Thoracic aorta (tissue), 2 donors: ENCODE results near the gene TP63. TPM values are rescaled to one million over a fixed set of nuclear protein-coding genes. Genes with fewer than 3 reads are reported as not detected.

Source experiments
- ATAC-seq: fragments of 150-250 bp; one replicate; pipeline ENCODE4 v1.8.0; 2017; ENCODE audit warnings: low read depth; ENCODE audit not compliant: insufficient number of reproducible peaks, low FRiP score
- DNase-seq: peaks from one replicate; pipeline ENCODE4 v3.0.0-alpha.2; 2020; ENCODE audit warnings: low spot score
- H3K27ac ChIP-seq, 2 donors: fragments of 200-600 bp; sonication (generic); 1 replicate in 1 of 2; 2 replicates in 1 of 2; pipeline ENCODE4 v1.5.1; 2016; ENCODE audit warnings: mild to moderate bottlenecking in 2 of 2, moderate library complexity in 2 of 2
- H3K27me3 ChIP-seq: fragments of 200-600 bp; sonication (generic); replicated peaks from 2 replicates; pipeline ENCODE4 v1.6.0; 2016; ENCODE audit warnings: mild to moderate bottlenecking; ENCODE audit not compliant: insufficient read depth
- H3K36me3 ChIP-seq: fragments of 200-600 bp; sonication (generic); one replicate; pipeline ENCODE4 v1.5.1; 2016
- H3K4me1 ChIP-seq, 2 donors: fragments of 200-600 bp; sonication (generic); 1 replicate in 1 of 2; 2 replicates in 1 of 2; pipeline versions ENCODE4 v1.5.1 to v1.6.0; 2016; ENCODE audit warnings: low read depth in 2 of 2, mild to moderate bottlenecking in 1 of 2; ENCODE audit not compliant: control insufficient read depth in 1 of 2
- H3K4me3 ChIP-seq: fragments of 200-600 bp; sonication (generic); 2 replicates; pipeline ENCODE4 v1.5.1; 2016; ENCODE audit warnings: mild to moderate bottlenecking
- H3K9me3 ChIP-seq: fragments of 200-600 bp; sonication (generic); 2 replicates; pipeline ENCODE4 v1.5.1; 2016
- total RNA-seq, 2 donors: library from RNA; depleted of rRNA; stranded (reverse); fragments of >200 nt; gene quantifications; one replicate each; pipeline versions ENCODE4 v1.1.0 to v1.2.3, GENCODE V29; 2016
- TF ChIP-seq, protein P1 (sequence below): fragments of 200-600 bp; sonication (generic); IDR thresholded peaks from one replicate; pipeline ENCODE4 v1.5.1; 2019; ENCODE audit warnings: antibody characterized with exemption

Gene TP63
- total RNA-seq, 2 donors from 2014 or later = 0.14 to 0.42 TPM

GRCh38 chr3:189688262-189688661 lies 57.1 kb downstream of the TP63 start:
- no peak overlapping the region for H3K4me3 ChIP-seq
- no peaks in the 10 kb centered on the region for H3K27me3 ChIP-seq
- H3K9me3 ChIP-seq = no peaks in the 10 kb centered on the region
- no peak overlapping the region for H3K27ac ChIP-seq
- ATAC-seq = no peak
- TF ChIP-seq, protein P1, sequence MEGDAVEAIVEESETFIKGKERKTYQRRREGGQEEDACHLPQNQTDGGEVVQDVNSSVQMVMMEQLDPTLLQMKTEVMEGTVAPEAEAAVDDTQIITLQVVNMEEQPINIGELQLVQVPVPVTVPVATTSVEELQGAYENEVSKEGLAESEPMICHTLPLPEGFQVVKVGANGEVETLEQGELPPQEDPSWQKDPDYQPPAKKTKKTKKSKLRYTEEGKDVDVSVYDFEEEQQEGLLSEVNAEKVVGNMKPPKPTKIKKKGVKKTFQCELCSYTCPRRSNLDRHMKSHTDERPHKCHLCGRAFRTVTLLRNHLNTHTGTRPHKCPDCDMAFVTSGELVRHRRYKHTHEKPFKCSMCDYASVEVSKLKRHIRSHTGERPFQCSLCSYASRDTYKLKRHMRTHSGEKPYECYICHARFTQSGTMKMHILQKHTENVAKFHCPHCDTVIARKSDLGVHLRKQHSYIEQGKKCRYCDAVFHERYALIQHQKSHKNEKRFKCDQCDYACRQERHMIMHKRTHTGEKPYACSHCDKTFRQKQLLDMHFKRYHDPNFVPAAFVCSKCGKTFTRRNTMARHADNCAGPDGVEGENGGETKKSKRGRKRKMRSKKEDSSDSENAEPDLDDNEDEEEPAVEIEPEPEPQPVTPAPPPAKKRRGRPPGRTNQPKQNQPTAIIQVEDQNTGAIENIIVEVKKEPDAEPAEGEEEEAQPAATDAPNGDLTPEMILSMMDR = no peak
- no peaks in the 10 kb centered on the region for H3K36me3 ChIP-seq
- H3K4me1 ChIP-seq = no peaks in the 10 kb centered on the region
- no peak for DNase-seq

DNA sequence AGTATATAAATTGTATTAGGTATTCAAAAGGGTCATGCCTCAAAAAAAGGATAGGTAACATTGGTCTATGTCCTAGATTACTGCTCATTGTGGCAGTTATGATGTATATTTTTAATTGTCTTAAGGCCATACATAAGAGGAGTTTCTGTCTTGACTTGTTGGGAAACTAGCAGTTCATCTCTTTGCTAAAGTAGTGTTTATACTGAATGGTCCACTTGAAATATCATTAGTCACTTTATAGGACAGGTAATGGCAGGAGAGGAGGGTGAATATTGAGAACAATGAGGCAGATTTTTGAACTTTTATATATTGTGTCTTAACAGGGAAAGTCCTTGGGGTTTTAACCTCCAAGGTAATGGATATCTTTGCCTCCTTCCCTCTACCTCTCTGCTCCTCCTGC lies 58.4 kb downstream of the TP63 start:
- H3K36me3 ChIP-seq = no peaks in the 10 kb centered on the region
- no peaks in the 10 kb centered on the region for H3K9me3 ChIP-seq
- TF ChIP-seq, protein P1 = no peak
- H3K27ac ChIP-seq = no peak overlapping the region
- no peaks in the 10 kb centered on the region for H3K27me3 ChIP-seq
- H3K4me3 ChIP-seq = no peak overlapping the region
- no peak for DNase-seq
- no peak for ATAC-seq
- H3K4me1 ChIP-seq = no peaks in the 10 kb centered on the region

GRCh38 chr3:189690237-189690636 lies 59.0 kb downstream of the TP63 start:
- DNase-seq (no peak), ATAC-seq (no peak)
- no peaks in the 10 kb centered on the region for H3K27me3 ChIP-seq
- H3K36me3 ChIP-seq = no peaks in the 10 kb centered on the region
- no peak overlapping the region for H3K27ac ChIP-seq
- TF ChIP-seq, protein P1 = no peak
- no peak overlapping the region for H3K4me3 ChIP-seq
- no peaks in the 10 kb centered on the region for H3K4me1 ChIP-seq
- no peaks in the 10 kb centered on the region for H3K9me3 ChIP-seq

GRCh38 chr3:189690672-189691071 lies 59.5 kb downstream of the TP63 start:
- H3K9me3 ChIP-seq = no peaks in the 10 kb centered on the region
- H3K4me1 ChIP-seq = no peaks in the 10 kb centered on the region
- TF ChIP-seq, protein P1 = no peak
- DNase-seq = no peak
- no peaks in the 10 kb centered on the region for H3K36me3 ChIP-seq
- H3K4me3 ChIP-seq = no peak overlapping the region
- no peak overlapping the region for H3K27ac ChIP-seq
- ATAC-seq = no peak
- H3K27me3 ChIP-seq = no peaks in the 10 kb centered on the region

DNA sequence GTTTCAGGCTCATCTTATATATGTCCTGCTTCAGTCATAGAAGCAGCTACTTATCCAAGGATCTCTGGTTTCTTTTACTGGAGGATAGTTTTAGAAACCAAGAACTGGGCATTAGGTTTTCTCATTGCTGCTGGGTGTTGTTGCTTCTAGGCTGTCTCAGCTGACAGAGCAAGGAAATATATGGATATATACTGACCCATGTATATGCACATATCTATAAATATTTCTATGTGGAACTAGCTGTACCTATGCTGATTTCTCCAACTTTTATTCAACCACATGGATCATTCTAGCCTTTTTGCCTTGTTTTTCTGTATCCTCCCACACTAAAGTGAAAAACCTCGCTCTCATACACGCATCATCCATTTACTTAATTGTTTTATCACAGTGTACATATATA lies 64.2 kb downstream of the TP63 start:
- Histone ChIP-seq H3K36me3 (no peaks in the 10 kb centered on the region), H3K27ac (no peak overlapping the region), H3K4me1 (no peaks in the 10 kb centered on the region), H3K4me3 (no peak overlapping the region), H3K9me3 (no peaks in the 10 kb centered on the region), H3K27me3 (no peaks in the 10 kb centered on the region)
- no peak for DNase-seq
- no peak for ATAC-seq
- TF ChIP-seq, protein P1 = no peak
